GM12891 (cell line): ENCODE measurements around the gene TFAP2D.

Experiments
- POLR2AphosphoS5 ChIP-seq: IDR thresholded peaks from 2 replicates; pipeline ENCODE4 v1.6.1; 2011; ENCODE audit warnings: low read depth, low read length, control low read depth
- SPI1 ChIP-seq: IDR thresholded peaks from 2 replicates; pipeline ENCODE4 v1.6.1; 2011; ENCODE audit warnings: low read depth, low read length, control low read depth

DNA sequence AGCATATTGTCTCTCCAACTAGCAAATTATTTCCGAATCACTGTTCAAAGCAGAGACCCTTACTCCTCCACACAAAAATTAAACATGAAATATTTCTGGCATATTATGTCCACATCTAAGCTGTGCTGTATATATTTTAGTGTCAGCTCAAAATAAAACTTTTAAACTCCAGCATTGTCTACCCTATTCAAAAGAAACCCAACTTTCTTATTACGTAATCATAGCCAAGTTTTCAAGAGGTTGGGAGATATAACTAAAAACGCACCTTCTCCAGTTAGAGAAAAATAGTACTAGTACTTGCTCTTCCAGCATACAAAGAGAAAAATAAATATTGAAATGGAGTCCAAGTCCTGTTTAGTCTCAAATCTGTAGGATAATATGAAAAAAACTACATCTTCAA lies 24.1 kb upstream of the TFAP2D start:
- TF ChIP-seq POLR2AphosphoS5 (no peak), SPI1 (no peak)
